ELR (cell line): ENCODE results near the gene NCAM1.
A peak's percentile ranks its signal among the peaks of the same experiment; 100 is the strongest.

Experiments
- DNase-seq: peaks from one replicate; pipeline ENCODE4 v3.0.0-alpha.2; 2015; ENCODE audit warnings: low read depth

The NCAM1 gene

DNA sequence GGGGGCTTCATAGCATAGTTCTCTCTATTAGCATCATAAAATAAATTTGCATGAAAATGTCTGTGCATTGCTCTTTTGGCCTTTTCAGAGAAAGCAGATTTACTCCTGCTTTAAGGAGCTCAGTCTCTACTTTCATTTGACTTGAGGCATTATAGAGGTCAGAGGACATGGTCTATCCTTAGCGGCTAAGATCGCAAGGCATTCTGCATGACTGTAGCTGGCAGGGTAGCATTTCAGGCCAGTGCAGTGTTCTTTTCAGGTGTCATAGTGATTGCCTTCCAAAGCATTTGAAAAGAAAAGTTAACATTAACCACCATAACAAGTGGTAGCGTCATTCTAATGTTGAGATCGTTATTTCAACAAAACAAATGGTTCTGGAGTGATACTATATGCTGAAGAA lies 126.5 kb downstream of the NCAM1 start:
- no peak for DNase-seq

GRCh38 chr11:113090716-113091480 lies 129.7 kb downstream of the NCAM1 start:
- DNase-seq = no peak

DNA sequence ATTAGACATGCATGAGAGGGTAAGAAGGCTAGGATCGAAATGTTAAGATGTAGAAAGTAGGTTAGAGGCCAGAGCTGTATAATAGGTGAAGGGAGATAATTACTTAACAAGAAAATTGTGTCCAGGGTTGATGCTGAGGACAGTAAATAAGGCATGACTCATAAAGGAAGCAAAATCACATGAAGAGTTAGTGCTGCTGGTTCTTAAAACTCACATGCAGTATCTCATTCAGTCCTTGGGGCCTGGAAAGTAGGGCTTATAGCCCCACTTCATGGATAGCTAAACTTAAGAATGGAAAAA lies 130.2 kb downstream of the NCAM1 start:
- DNase-seq = no peak

GRCh38 chr11:113096648-113097047 lies 135.4 kb downstream of the NCAM1 start:
- no peak for DNase-seq

- no peak for DNase-seq
Observed at GRCh38 chr11:113103932-113104690, 142.9 kb downstream of the NCAM1 start.

GRCh38 chr11:113104691-113105251 lies 143.6 kb downstream of the NCAM1 start:
- no peak for DNase-seq

DNA sequence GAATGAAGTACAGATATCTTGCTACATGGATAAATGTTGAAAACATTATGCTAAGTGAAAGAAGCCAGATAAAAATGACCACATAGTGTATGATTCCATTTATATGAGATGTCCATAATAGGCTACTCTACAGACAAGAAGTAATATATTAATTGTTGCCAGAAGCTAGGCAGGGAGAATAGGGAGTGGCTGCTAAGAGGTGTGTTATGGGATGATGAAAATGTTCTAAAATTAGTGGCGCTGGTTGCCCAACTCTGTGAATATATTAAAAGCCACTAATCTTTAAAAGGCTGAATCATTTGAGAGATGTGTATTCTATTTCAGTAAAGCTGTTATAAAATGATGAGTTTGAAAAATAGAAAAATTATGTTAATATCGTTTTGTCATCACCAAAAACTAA lies 144.4 kb downstream of the NCAM1 start:
- DNase-seq = no peak

GRCh38 chr11:113106507-113106906 lies 145.3 kb downstream of the NCAM1 start:
- peak; percentile 55 for DNase-seq

DNA sequence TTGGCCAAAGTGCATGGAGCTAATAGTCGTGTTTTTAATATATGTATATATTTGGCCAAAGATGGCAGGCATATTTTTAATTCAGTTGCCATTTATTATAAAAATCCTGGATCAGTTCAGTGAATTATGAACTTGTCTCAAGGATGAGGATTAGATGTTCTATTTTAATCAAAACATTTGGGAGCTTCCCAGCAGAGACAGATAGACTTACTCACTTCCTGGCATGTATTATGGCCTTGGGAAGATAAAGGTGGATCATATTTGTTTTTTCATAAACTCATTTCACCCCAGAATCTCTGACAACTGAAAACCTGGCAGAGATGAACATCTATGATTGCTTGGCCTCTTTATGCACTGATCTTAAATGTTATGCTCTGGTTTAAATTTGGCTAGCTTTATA lies 148.8 kb downstream of the NCAM1 start:
- DNase-seq = no peak

DNA sequence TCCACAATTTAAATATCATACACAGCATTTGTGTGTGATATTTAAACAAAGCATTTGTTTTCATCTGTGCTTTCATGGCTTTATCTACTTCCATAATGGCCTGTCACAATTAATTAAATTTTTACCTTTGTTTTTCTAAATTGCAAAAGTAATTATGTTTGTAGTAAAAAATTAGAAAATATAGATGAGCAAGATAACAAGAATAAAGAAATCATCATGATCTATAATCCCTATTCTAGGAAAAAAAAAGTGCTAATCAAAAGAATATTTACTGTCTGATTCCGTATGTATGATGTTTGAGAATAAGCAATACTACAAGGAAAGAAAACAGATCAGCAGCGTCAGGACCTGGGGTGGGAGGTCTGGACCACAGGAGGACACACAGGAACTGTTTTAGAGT lies 149.9 kb downstream of the NCAM1 start:
- no peak for DNase-seq

- DNase-seq = no peak
Observed at GRCh38 chr11:113112307-113112706, 151.1 kb downstream of the NCAM1 start.

- peak; percentile 50 for DNase-seq
Observed at GRCh38 chr11:113113801-113114704, 152.8 kb downstream of the NCAM1 start.

DNA sequence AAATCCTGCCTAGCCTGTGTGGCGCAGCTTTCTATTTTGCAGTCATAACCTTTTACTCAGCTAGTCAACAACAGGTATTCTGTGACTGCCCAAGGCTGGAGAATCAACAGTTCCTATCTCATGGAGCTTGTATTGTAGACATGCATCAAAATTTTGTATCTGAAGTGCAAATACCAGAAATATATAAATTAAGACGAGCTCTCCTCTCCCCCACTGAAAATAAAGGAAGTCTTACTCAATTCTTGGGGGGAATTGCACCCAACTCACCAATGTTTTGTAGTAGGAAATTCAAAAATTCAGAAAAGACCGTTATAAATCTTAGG lies 153.4 kb downstream of the NCAM1 start:
- no peak for DNase-seq

DNA sequence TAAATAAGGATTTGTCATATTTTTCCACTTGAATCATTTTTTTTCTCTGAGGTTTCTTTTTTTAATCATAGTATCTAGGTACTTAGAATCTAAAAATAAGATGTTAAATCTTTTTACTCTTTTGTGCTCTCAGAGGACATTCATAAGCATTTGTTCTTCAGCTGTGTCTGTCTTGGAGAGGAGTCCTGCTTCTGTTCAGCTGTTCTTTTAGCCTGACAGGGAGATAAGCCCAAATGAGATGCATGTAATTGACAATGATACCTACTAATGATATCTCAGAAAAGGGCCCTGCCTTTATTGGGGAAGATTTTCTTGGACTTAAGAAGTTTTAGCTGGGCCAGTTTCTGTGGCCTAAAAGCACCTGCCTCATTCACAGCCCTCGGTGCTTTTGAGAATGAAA lies 156.9 kb downstream of the NCAM1 start:
- no peak for DNase-seq

DNA sequence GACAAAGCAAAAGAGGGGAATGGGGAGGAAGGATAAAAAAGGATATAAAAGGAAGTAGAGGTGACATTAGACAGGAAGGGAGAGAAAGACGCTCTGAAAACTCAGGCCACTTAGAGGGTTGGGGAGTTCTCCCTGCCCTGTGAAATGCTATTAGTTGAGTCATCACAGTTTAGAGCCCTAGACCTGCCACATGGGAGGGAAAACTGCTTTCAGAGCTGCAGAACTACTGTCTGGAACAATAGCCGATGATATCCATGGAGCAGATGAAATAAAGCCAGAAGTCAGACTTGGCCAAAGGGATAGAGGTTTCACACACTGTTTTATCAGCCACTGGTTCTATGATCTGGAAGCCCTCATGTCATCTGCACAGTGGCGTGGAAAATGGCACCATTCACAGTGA lies 157.9 kb downstream of the NCAM1 start:
- no peak for DNase-seq

- no peak for DNase-seq
Observed at GRCh38 chr11:113119966-113120736, 158.9 kb downstream of the NCAM1 start.

DNA sequence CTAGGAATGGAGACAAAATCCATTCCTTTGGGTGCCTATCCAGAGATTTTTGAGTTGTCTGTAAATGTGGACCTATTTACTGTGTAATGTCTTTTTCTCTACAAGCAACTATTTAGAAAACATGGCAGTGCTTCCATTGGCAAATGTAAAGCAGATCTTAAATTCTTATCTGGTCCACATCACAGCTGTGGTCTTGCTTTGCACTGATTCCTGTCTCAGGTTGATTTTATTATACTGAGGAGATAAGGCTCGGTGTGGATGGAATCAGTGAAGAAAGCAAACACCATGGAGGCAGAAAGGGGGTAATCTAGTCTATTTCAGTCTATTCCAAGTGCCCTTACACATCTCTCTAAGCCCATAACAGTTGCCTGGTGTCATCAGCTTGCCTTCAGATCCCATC lies 160.5 kb downstream of the NCAM1 start:
- no peak for DNase-seq

DNA sequence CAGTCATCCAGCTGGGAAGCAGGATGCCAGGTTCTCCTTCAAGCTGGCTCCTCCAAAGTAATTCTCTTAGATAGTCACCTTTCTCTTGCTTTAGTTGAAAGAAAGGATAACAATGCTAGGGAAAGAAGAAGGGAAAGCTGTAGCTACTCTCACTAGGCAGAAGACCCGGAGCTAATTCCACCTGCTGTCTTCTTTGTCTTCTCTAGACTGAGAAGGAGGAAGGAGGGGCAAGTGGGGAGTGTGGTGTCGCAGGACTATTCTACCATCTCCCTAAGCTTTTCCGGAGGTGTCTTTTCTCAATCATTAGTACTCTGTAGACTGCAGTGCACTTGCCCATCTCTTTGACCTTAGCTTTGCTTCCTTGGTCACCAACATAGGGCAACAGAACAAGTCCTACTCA lies 162.8 kb downstream of the NCAM1 start:
- DNase-seq = no peak

DNA sequence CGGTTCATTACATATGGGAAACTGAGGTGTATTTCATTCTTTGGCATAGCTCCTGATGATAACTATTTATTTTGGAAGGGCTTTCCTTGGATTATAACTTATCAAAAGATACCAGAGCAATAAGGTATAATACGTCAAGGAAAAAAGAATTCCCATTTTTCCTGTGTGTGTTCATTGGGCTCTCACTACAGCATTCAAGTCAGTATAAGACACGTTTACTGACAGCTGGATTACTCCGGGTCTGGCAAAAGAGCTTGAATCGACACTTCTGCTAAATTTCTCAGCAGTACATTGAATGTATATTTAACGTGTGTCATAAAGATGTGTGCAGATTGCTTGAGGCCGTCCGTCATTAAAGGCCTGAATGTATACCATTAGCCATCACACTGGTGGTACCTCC lies 163.4 kb downstream of the NCAM1 start:
- DNase-seq = no peak

- no peak for DNase-seq
Observed at GRCh38 chr11:113129261-113129992, 168.2 kb downstream of the NCAM1 start.
